Measurements from ENCODE around the gene RPTOR.
A peak's percentile ranks its signal among the peaks of the same experiment; 100 is the strongest.
"Not testable (repeated sequence)": the region's sequence is repeated elsewhere in the genome, so short reads cannot be mapped to it uniquely, and the experiment has no call there.

RPTOR gene

DNA sequence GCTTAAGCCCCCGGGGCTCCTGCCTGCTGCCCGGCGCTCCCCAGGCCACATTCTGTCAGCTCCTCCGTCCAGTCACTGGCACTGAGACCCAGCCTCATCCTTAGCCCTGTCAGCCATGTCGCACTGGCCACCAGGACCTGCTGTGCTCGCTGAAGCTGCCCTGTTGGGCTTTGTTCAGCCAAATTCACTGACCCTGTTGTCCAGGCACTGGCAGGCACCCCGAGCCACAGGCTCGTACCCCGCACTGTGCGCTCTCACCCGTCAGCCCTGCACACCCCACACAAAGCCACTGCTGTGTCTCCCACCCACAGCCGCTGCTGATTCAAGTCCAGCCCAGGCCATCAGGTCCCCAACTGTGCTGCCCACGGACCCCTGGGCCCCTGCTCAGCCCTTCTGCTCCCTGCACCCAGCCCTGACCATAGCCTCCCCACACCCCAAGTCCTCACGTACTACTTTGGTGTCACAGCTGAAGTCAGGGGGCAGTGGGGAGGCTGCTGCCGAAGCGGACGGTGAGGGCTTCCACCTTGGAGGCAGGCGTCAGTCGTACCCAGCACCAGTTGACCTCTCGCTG, 315.5 kb downstream of the RPTOR start:
- DNase-seq (ENCODE audit: low read depth in 2 of 2), result no peak

DNA sequence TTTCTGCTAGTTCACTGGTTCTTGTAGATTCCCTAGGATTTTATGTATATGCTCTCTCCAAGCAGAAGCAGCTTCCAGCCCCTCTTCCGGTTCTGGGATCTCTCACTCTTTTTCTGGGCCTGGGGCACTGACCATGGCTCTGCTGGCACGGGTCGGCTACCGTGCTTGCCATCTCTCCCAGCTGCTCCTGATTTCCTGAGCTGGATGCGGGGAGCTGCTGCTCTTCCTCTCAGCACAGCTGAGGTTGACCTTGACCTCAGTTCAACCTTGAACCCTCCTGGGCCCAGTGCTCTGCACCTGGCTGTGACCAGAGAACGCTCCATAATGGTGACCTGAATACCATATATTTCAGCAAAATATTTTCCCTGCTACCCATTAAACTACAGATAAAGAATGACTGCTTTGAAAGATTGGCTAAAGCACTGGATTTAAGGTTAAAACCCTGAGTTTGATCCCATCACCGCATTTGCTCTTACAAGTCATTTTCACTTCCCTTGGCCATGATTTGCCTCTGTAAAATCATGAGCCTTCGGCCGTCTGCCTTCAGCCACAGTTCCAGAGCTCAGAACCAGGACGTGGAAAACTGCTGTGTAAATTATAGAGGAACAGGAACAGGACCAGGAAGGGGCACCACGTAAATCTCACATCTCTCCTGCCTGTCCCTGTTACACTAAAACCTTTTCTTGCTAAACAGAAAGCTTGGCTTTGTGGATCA, 316.2 kb downstream of the RPTOR start:
- no peak for DNase-seq (ENCODE audit: low read depth in 2 of 2)

DNA sequence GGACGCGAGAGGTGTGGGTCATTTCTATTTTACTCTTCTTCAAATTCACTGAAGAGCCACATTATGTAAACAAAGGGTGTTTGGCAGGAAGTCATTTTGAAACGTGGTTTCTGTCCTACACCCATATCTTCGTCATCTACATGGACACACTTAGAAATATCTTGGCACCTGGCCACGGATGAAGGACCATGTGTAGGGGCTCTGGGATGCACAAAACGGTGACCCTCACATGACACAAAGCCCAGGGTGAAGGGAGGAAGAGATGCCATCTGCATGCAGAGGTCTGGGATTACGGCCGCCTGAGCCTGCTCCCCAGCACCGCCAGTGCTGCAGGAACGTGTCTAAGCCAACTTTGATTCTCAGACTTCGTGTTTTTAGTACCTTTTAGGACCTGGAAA, 316.8 kb downstream of the RPTOR start:
- DNase-seq (ENCODE audit: low read depth in 2 of 2), result no peak

DNA sequence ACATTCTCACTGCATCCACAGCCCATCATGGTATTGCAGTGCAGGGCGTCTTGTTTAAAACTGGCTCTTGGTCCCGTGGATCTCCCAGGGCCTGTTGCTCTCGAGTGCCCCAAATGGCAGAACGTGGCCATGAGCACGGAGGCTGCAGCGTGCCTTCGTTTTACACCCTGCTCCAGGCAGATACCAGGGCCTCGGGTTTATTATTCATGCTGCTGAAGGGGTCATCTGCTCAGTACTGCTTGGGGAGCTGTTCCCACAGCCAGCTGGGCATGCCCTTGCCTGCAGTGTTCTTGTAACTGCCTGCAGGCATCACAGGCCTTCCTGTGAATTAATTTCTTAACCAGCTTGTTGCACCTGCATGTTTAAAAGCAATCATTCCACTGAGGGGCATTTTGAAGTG, 317.3 kb downstream of the RPTOR start:
- DNase-seq (ENCODE audit: low read depth in 2 of 2), result no peak

DNA sequence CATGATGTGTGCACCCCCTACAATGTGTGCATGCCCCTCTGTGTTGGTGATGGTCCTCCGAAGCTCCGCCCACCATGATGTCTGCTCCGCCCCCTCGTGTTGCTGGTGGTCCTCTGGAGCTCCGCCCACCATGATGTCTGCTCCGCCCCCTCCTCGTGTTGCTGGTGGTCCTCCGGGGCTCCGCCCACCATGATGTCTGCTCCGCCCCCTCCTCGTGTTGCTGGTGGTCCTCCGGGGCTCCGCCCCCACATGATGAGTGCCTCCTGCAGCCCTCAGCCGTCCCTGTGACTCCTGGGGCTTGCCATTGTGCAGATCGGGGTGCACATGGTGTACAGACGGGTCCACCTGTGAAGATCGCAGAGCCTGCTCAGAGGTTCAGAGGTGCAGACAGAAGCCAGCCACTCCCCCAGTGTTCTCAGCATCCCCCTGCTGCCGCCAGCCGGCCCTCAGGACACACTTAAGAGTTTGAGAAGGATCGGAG, 317.9 kb downstream of the RPTOR start:
- DNase-seq (ENCODE audit: low read depth in 2 of 2), result no peak

DNA sequence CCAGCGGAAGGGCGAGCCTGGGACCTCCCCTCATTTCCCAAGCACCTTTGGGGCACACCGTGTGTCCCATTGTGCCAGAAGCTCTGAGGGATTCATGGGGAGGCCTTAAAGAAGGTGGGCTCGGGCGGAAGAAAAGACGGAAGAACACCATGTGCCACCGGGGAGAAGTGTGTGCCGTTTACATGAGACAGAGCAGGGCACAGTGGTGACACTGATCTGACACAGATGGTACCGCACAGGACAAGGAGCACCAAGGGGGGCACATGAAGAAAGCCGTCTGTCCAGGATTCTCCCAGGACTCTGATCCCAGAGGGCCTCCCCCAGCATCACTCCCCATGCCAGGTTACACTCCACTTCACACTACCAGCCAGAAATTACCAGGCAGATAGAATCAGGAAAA, 318.3 kb downstream of the RPTOR start:
- DNase-seq (ENCODE audit: low read depth in 2 of 2), result no peak

DNA sequence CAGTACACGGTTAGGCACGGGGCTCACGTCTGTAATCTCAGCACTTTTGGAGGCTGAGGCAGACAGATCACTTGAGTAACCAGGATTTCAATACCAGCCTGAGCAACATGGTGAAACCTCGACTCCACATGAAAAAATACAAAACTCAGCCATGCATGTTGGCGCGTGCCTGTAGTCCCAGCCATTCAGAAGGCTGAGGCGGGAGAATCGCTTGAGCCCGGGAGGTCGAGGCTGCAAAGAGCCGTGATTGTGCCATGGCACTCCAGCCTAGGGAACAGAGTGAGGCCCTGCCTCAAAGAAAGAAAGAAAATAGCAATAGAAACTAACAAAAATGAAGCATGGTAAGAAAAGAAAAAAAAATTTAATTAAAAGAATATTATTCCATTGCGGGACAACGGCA, 319.0 kb downstream of the RPTOR start:
- no peak for DNase-seq (ENCODE audit: low read depth in 2 of 2)

DNA sequence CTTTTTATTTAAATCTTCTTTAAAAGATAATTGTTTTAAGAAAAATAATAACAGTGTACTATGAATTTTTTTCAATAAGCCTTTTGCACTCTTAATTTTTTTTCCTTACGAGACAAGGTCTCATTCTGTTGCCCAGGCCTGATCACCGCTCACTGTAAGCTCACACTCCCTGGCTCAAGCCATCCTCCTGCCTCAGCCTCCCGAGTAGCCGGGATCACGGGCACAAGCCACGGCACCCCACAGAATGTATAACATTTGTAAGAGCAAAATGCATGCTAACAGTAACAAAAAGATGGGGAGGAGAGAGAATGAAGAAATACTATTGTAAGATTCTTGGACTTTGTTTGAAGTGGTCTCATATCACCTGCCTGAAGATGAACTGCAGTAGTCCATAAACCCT, 320.1 kb downstream of the RPTOR start:
- no peak for DNase-seq (ENCODE audit: low read depth in 2 of 2)

DNA sequence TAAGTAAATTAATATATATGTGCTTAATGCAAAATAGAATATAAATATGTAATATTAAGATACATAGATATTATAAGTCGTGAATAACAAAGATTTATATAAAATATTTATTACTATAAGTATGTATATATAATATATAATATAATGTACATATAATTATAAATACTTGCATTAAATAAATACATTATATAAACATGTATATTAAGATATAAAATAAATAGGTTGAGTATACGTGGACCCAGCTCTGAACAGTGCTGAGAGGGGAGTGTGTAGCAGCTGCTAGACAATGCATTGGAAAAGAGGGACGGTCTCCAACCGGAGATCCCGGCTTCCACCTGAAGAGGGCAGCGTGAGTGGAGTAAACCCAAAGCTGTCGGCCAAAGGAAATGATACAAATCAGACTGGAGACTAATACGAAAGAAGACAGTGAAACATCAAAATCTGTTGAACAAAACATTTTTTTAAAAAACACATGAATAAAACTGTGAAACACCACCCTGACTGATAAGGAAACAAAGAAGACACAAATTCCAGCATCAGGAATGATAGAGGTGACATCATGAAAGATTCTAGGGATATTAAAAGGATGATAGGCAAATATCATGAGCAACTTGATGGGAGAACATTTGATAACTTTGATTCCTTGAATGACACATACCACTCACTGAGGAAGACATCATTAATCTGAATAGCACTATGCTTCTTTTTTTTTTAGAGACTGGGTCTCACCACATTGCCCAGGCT, 321.6 kb downstream of the RPTOR start:
- DNase-seq (ENCODE audit: low read depth in 2 of 2), result peak; percentile 45 to 51

DNA sequence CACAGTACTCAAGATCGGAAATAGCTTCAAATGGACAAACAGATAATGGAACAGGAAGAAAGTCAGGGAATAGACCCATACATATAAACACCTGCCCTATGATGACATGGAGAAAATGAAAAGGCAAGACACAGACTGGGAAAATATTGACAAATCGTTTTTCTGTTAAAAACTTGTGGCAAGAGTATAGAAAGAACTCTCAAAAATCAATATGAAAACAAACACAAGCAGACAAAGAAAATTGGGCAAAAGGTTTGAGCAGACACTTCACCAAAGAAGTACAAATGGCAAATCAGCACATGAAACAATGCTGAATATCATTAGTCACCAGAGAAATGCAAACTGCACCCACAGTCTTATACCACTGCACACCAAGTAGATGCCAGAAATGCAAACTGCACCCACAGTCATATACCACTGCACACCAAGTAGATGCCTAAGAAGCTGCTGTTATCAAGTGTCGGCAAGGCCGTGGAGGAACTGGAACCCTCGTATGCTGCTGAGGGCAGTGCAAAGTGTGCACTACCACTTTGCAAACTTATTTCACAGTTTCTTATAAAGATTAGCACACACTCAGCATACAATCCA, 323.5 kb downstream of the RPTOR start:
- no peak for DNase-seq (ENCODE audit: low read depth in 2 of 2)

DNA sequence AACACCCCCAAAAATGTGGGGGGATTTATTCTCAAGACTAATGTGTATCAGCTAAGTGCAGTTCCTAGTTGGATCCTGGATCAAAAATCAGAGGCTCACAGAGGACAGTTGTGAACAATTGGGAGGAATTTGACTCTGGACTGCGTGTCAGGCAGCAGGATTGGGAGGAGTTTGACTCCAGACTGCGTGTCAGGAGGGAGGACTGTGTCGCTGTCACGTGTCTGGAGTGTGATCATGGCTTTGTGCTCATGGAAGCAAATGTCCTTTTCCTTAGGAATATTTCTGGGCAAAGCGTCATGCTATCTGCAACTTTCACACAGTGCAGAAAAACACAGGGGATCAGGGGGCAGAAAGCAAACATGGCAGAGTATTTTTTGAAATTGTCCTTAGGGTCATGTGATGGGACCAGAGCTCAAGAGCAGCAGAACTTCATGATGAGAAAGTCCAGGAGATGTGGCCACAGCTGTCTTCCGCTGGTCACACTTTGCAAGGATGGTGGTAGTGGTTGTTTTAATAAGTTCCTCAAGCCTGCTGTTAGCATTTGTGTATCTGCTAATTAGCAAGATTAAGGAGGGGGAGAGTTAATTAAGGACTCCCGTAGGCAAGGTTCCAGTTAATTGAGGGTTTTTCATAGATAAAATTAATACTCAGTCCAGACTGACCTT, 325.0 kb downstream of the RPTOR start:
- DNase-seq (ENCODE audit: low read depth in 2 of 2), result no peak

DNA sequence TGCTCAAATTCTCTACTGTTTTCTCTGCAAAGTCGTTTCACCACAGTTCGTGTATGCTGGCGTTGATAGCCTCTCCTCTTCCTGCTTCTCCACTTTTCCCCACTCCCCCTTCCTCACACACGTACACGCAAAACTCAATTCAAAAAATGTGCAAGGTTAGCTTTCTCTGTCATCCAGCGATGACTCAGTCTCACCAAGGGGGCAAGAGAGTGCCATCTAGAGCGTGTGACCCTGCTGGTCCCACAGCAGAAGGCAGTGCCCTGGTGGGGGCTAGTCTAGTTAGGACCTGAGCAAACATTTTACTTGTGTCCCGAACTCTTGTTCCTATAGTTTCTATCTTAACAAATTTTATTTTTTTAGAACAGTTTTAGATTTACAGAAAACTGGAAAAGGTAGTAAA, 325.8 kb downstream of the RPTOR start:
- DNase-seq (ENCODE audit: low read depth in 2 of 2), result no peak

DNA sequence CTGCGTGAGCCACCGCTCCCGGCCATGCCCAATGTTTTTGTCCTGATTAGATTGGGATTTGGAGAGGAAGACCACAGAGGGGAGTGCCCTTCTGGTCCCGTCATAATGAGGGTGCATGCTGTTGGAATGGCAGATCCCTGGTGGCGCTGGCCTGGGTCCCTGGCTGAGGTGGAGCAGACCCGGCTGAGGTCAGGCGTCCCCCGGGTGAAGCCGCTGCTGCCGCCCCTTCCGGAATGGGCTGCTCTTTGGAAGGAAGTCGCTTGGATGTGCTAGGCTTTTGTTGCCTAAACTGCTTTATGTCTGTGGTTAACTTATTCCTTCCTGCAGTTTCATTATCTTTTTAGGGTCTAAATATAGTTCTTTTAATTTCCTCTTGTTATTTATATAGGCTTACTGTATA, 326.7 kb downstream of the RPTOR start:
- no peak for DNase-seq (ENCODE audit: low read depth in 2 of 2)

DNA sequence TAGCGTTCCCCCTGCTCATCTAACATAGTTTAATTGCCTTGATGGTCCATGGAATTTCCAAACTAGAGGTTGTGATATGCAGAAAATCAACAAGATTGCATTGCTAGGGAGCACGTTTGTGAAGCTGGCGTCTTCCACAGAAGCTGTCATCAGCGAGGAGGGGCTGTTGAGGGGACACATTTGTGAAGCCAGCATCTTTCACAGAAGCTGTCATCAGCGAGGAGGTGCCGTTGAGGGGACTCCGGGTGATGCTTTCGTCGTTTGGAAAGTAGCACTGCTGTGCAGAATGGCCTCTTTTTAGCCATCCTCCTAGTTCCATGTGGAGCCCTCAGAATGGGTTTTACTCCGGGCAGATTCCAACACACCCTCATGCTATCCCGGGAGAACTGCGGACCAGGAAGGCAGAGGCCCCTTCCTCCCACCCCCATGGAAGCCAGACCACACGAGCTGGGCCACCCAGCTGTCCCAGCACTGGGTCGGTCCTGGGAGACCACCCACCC, 327.4 kb downstream of the RPTOR start:
- no peak for DNase-seq (ENCODE audit: low read depth in 2 of 2)

DNA sequence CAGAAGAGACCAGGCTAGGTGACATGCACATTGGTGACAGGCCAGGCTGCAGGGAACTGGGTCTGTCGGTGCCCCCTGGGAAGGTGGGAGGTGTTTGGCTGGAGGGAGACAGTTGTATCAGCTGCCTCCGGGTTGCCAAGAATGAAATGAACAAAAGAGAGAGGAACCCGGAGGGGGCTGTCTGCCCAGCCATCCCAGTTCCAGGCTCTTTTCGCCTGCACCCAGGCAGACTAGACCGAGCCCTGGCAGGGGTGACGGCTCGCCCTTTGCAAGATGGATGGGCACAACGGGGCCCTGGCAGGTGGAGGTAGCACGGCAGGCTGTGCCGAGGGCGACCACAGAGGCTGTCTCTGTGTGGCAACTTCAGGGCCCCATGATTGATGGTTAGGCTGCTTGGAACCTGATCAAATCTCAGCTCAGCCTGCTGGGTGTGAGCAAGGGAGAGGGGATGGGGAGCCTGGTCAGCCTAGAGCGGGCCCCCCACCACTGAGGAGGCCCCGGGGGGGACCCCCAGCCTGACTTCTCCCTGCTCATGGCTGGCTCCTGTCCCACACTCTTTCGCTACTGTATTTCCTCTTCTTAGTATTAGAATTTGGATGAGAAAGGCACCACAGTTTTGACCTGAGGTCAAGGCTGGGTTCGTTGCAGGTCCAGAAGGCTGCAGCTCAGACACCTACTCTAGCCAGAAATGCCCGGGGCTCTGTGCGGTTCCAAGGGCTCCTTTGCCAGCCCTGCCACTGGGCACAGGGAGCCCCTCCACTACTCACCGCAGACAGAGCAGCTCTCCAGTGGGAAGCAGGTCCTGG, 328.1 kb downstream of the RPTOR start:
- no peak for DNase-seq (ENCODE audit: low read depth in 2 of 2)

DNA sequence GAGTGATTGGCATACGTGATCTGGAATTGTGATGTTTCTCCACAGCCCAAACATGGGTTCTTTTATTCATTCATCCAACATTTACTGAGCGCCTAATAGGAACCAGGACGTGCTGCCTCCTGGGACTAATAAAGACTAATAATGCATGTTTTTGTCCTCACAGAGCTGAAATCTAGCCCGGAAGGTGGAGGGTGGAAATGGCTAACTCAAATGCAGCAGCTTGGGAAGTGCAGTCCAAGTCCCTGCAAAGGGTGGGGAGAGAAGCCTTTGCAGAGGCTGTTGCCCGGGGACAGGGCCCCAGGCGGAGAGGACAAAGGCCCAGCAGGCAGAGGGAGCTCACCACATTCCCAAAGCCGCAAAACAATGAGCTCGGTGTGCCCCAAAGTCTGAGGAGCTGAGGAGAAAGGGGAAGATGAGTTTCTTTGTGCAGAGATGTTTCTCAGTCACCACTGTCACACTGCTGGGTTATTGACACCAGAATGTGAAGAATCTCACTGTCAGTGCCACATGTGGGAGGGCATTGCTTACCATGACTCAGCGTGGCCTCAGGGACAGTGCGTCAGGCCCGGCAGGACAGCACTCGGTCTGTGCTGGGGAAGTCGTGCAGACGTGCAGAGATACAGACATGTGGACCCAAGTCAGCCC, 328.8 kb downstream of the RPTOR start:
- no peak for DNase-seq (ENCODE audit: low read depth in 2 of 2)

DNA sequence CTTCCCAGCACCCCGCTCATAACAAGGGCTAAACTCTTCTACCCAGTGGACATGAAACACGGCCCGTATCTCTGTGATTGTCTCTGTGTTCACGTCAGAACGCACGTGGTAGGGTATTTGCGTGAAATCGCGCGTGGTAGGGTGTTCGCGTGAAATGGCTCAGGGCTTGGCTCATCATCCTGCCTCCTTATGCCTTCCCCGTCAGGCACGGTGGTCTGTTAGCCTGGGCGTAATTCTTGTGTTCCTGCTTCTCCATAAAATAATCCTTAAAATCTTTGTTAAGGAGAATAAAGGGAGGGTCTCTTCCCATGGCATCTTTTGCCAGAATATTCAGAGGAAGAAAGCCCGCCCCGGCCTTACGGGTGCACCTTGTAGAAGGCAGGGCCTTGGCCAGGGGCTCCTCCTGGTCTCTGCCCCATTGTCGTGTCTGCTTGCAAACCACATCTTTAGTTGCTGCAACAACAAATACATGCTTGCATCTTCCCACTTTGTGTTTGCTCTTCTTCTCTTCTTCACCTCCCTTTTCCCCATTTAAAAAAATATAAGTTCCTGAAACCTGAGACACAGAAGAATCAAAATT, 330.3 kb downstream of the RPTOR start:
- no peak for DNase-seq (ENCODE audit: low read depth in 2 of 2)

DNA sequence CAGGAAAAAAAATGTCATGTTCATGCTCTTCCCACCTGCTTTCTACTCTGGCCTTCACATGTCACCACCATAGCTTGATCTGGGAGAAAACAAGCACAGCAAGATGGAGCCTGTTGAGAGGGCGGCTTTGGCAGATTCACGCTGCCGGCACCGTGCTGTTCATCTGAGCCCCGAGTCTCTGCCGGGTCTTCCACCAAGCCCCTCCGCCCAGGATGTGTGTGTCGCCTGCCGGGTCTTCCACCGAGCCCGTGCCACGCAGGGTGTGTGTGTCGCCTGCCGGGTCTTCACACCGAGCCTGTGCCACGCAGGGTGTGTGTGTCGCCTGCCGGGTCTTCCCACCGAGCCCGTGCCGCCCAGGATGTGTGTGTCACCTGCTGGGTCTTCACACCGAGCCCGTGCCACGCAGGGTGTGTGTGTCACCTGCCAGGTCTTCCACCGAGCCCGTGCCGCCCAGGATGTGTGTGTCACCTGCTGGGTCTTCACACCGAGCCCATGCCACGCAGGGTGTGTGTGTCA, 330.9 kb downstream of the RPTOR start:
- not testable (repeated sequence) for DNase-seq (ENCODE audit: low read depth in 2 of 2)

DNA sequence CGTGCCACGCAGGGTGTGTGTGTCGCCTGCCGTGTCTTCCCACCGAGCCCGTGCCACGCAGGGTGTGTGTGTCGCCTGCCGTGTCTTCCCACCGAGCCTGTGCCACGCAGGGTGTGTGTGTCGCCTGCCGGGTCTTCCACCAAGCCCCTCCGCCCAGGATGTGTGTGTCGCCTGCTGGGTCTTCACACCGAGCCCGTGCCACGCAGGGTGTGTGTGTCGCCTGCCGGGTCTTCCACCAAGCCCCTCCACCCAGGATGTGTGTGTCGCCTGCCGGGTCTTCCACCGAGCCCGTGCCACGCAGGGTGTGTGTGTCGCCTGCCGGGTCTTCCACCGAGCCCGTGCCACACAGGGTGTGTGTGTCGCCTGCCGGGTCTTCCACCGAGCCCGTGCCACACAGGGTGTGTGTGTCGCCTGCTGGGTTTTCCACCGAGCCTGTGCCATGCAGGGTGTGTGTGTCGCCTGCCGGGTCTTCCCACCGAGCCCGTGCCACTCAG, 331.9 kb downstream of the RPTOR start:
- not testable (repeated sequence) for DNase-seq (ENCODE audit: low read depth in 2 of 2)
